Right ventricle myocardium superior (tissue), 1 donor: ENCODE measurements around the gene ASTN2. TPM values are rescaled to one million over a fixed set of nuclear protein-coding genes. Genes with fewer than 3 reads are reported as not detected.
"Not testable (repeated sequence)": the region's sequence is repeated elsewhere in the genome, so short reads cannot be mapped to it uniquely, and the experiment has no call there.

ENCODE experiments used
- ATAC-seq: fragments of 200-7000 bp; cut with Tn5 transposase; one replicate; pipeline ENCODE4 v1.9.1; 2020; ENCODE audit warnings: mild to moderate bottlenecking; ENCODE audit not compliant: poor library complexity
- DNase-seq: peaks from one replicate; pipeline ENCODE4 v3.0.0-alpha.2; 2020
- intact Hi-C: fragments of 100-400 bp; cut with DNase I; formaldehyde crosslinking; loops from one replicate; pipeline ENCODE4 v1.11.2; 2022
- total RNA-seq: library from RNA; stranded (reverse); fragmentation: NEBNext Ultra II Directional; extraction: Animal tissue kit (Norgen Biotek cat#: 25700); gene quantifications from one replicate; pipeline ENCODE4 v1.2.1, GENCODE V29; 2021
- donor health status: DM: no; HTN: yes; CAD: no; lungs with severe emphysema.

The ASTN2 gene
- total RNA-seq, 1 donor from 2014 or later = 6.4 TPM

- DNase-seq (no peak), ATAC-seq (no peak)
- intact Hi-C loops = no loop called here
Measured at GRCh38 chr9:116855881-116856662, 558.8 kb downstream of the ASTN2 start.

- DNase-seq (no peak), ATAC-seq (no peak)
- intact Hi-C loops = no loop called here
Measured at GRCh38 chr9:116849721-116850120, 565.1 kb downstream of the ASTN2 start.

- intact Hi-C loops = no loop called here
- DNase-seq (no peak), ATAC-seq (no peak)
Measured at GRCh38 chr9:116844621-116845020, 570.2 kb downstream of the ASTN2 start.

GRCh38 chr9:116843863-116844620, 570.8 kb downstream of the ASTN2 start:
- intact Hi-C loops = no loop called here
- ATAC-seq (no peak), DNase-seq (no peak)

- DNase-seq (no peak), ATAC-seq (no peak)
- intact Hi-C loops = no loop called here
Measured at GRCh38 chr9:116842658-116843057, 572.2 kb downstream of the ASTN2 start.

- intact Hi-C loops, DNase-seq, ATAC-seq: not testable (repeated sequence)
Measured at GRCh38 chr9:116838468-116838867, 576.4 kb downstream of the ASTN2 start.

GRCh38 chr9:116837018-116837989, 577.6 kb downstream of the ASTN2 start:
- DNase-seq = no peak
- intact Hi-C loops = no loop called here
- ATAC-seq = no peak

- DNase-seq, ATAC-seq, intact Hi-C loops: not testable (repeated sequence)
Measured at GRCh38 chr9:116830321-116830720, 584.5 kb downstream of the ASTN2 start.

GRCh38 chr9:116821633-116822229, 593.1 kb downstream of the ASTN2 start:
- no peak for ATAC-seq
- no peak for DNase-seq
- intact Hi-C loops = no loop called here

- intact Hi-C loops = no loop called here
- no peak for ATAC-seq
- DNase-seq = no peak
Measured at GRCh38 chr9:116819116-116819515, 595.7 kb downstream of the ASTN2 start.

GRCh38 chr9:116817762-116818161, 597.1 kb downstream of the ASTN2 start:
- DNase-seq (no peak), ATAC-seq (no peak)
- intact Hi-C loops = no loop called here

- intact Hi-C loops = no loop called here
- ATAC-seq = no peak
- DNase-seq = no peak
Measured at GRCh38 chr9:116816484-116816883, 598.4 kb downstream of the ASTN2 start.

GRCh38 chr9:116815835-116816234, 599.0 kb downstream of the ASTN2 start:
- intact Hi-C loops = no loop called here
- DNase-seq = no peak
- ATAC-seq = no peak

- intact Hi-C loops = no loop called here
- DNase-seq (no peak), ATAC-seq (no peak)
Measured at GRCh38 chr9:116813031-116813300, 601.9 kb downstream of the ASTN2 start.

GRCh38 chr9:116812231-116813030, 602.4 kb downstream of the ASTN2 start:
- intact Hi-C loops = no loop called here

GRCh38 chr9:116809656-116810055, 605.2 kb downstream of the ASTN2 start:
- no peak for ATAC-seq
- intact Hi-C loops = no loop called here
- DNase-seq = no peak

More at GRCh38 chr9:116812231-116813030, 602.4 kb downstream of the ASTN2 start:
- DNase-seq (no peak), ATAC-seq (no peak)

- DNase-seq (no peak), ATAC-seq (no peak)
- intact Hi-C loops = no loop called here
Measured at GRCh38 chr9:116806075-116806474, 608.8 kb downstream of the ASTN2 start.

- intact Hi-C loops = no loop called here
- ATAC-seq (no peak), DNase-seq (no peak)
Measured at GRCh38 chr9:116800885-116801284, 614.0 kb downstream of the ASTN2 start.
